Osteocyte (in vitro differentiated cells): Measurements from ENCODE around the gene EXD3. TPM values are rescaled to one million over a fixed set of nuclear protein-coding genes. Genes with fewer than 3 reads are reported as not detected.

ENCODE experiments used
- DNase-seq: peaks from one replicate; pipeline ENCODE4 v3.0.0; 2021; ENCODE audit warnings: mixed read lengths; ENCODE audit not compliant: unreplicated experiment; ENCODE audit errors: extremely low spot score
- H3K27ac Mint-ChIP-seq: one replicate; pipeline ENCODE4 v1.8.0; 2021; ENCODE audit warnings: mild to moderate bottlenecking, mixed read lengths; ENCODE audit not compliant: unreplicated experiment
- H3K27me3 Mint-ChIP-seq: one replicate; pipeline ENCODE4 v1.8.0; 2021; ENCODE audit warnings: mixed read lengths; ENCODE audit not compliant: unreplicated experiment
- H3K36me3 Mint-ChIP-seq: one replicate; pipeline ENCODE4 v1.8.0; 2021; ENCODE audit warnings: mixed read lengths; ENCODE audit not compliant: unreplicated experiment
- H3K4me1 Mint-ChIP-seq: one replicate; pipeline ENCODE4 v1.8.0; 2021; ENCODE audit warnings: mixed read lengths; ENCODE audit not compliant: unreplicated experiment
- H3K4me3 Mint-ChIP-seq: one replicate; pipeline ENCODE4 v1.8.0; 2021; ENCODE audit warnings: mild to moderate bottlenecking, moderate library complexity, mixed read lengths; ENCODE audit not compliant: unreplicated experiment
- H3K9me3 Mint-ChIP-seq: one replicate; pipeline ENCODE4 v1.8.0; 2021; ENCODE audit warnings: mixed read lengths; ENCODE audit not compliant: unreplicated experiment
- total RNA-seq: library from RNA; stranded (reverse); gene quantifications from 2 replicates; pipeline ENCODE4 v1.2.1, GENCODE V29; 2021
- TF ChIP-seq, protein P1 (sequence below): fragments of 200-600 bp; sonication (generic); IDR thresholded peaks from 2 replicates; pipeline ENCODE4 v1.5.0; 2021; ENCODE audit warnings: antibody characterized with exemption, mild to moderate bottlenecking, moderate library complexity

Gene EXD3
- total RNA-seq, 1 donor from 2014 or later: 21.5 TPM

- no peak overlapping the region for H3K4me3 Mint-ChIP-seq
- no peak for DNase-seq
- H3K27ac Mint-ChIP-seq: no peak overlapping the region
- H3K27me3 Mint-ChIP-seq: no peaks in the 10 kb centered on the region
- TF ChIP-seq, protein P1, sequence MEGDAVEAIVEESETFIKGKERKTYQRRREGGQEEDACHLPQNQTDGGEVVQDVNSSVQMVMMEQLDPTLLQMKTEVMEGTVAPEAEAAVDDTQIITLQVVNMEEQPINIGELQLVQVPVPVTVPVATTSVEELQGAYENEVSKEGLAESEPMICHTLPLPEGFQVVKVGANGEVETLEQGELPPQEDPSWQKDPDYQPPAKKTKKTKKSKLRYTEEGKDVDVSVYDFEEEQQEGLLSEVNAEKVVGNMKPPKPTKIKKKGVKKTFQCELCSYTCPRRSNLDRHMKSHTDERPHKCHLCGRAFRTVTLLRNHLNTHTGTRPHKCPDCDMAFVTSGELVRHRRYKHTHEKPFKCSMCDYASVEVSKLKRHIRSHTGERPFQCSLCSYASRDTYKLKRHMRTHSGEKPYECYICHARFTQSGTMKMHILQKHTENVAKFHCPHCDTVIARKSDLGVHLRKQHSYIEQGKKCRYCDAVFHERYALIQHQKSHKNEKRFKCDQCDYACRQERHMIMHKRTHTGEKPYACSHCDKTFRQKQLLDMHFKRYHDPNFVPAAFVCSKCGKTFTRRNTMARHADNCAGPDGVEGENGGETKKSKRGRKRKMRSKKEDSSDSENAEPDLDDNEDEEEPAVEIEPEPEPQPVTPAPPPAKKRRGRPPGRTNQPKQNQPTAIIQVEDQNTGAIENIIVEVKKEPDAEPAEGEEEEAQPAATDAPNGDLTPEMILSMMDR: no peak
- peaks cover 13% of the 10 kb centered on the region for H3K4me1 Mint-ChIP-seq
- no peaks in the 10 kb centered on the region for H3K9me3 Mint-ChIP-seq
- peaks cover 18% of the 10 kb centered on the region for H3K36me3 Mint-ChIP-seq
Measured at GRCh38 chr9:137266585-137267453, 156.1 kb downstream of the EXD3 start.

- peaks cover 17% of the 10 kb centered on the region for H3K4me1 Mint-ChIP-seq
- H3K36me3 Mint-ChIP-seq: peaks cover 15% of the 10 kb centered on the region
- TF ChIP-seq, protein P1: no peak
- H3K4me3 Mint-ChIP-seq: no peak overlapping the region
- H3K27ac Mint-ChIP-seq: no peak overlapping the region
- no peak for DNase-seq
- no peaks in the 10 kb centered on the region for H3K9me3 Mint-ChIP-seq
- H3K27me3 Mint-ChIP-seq: no peaks in the 10 kb centered on the region
Measured at GRCh38 chr9:137266162-137266527, 156.8 kb downstream of the EXD3 start.

- H3K27me3 Mint-ChIP-seq: no peaks in the 10 kb centered on the region
Measured at GRCh38 chr9:137265496-137266161, 157.3 kb downstream of the EXD3 start.

GRCh38 chr9:137264067-137264466 lies 158.9 kb downstream of the EXD3 start:
- peaks cover 8% of the 10 kb centered on the region for H3K36me3 Mint-ChIP-seq
- no peaks in the 10 kb centered on the region for H3K9me3 Mint-ChIP-seq
- TF ChIP-seq, protein P1: no peak
- DNase-seq: no peak
- peaks cover 13% of the 10 kb centered on the region for H3K4me1 Mint-ChIP-seq
- no peak overlapping the region for H3K27ac Mint-ChIP-seq
- H3K27me3 Mint-ChIP-seq: no peaks in the 10 kb centered on the region
- no peak overlapping the region for H3K4me3 Mint-ChIP-seq

More at GRCh38 chr9:137265496-137266161, 157.3 kb downstream of the EXD3 start:
- peaks cover 17% of the 10 kb centered on the region for H3K4me1 Mint-ChIP-seq
- TF ChIP-seq, protein P1: no peak
- H3K27ac Mint-ChIP-seq: no peak overlapping the region
- no peak for DNase-seq
- H3K4me3 Mint-ChIP-seq: no peak overlapping the region
- peaks cover 15% of the 10 kb centered on the region for H3K36me3 Mint-ChIP-seq
- H3K9me3 Mint-ChIP-seq: no peaks in the 10 kb centered on the region

DNA sequence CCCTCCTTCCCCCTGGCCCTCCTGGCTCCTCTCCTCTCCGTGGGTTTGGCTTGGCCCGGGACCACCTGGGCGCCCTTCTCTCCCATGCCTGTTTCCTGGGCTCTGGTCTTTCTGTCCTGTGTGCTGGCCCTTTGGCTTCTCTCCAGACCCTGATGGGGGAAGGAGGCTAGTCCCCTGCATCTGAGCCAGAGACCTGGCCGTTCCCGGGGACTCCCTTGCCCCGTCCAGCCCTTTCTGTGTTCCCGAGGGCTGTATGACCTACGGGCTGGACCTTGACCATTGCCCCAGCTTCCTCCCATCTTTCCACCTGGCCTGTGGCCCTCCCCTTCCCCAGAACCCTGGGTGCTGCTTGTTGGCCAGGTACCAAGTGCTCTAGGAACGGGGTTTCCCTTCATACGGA lies 159.5 kb downstream of the EXD3 start:
- no peak for DNase-seq
- Mint-ChIP-seq H3K36me3 (peaks cover 8% of the 10 kb centered on the region), H3K27ac (no peak overlapping the region), H3K4me3 (no peak overlapping the region), H3K9me3 (no peaks in the 10 kb centered on the region), H3K4me1 (peaks cover 8% of the 10 kb centered on the region), H3K27me3 (no peaks in the 10 kb centered on the region)
- TF ChIP-seq, protein P1: no peak
